Calu3 (cell line): ENCODE data around the gene SART3. TPM values are rescaled to one million over a fixed set of nuclear protein-coding genes. Genes with fewer than 3 reads are reported as not detected.

Source experiments
- BruUV-seq: library from RNA; stranded (reverse); fragments of 400-500 nt; replicated peaks from 2 replicates; lab custom pipeline; 2021; lab: Mats Ljungman, UMichigan
- CTCF ChIA-PET: fragments of 300-600 bp; sonication (Branson Sonifier 250); formaldehyde crosslinking; loops from one replicate; lab custom pipeline; 2022; ENCODE audit warnings: antibody characterized with exemption; lab: Charles Lee
- DNase-seq: peaks from one replicate; pipeline ENCODE4 v3.0.0; 2022
- H3K27ac Mint-ChIP-seq: one replicate; pipeline ENCODE4 v1.8.0; 2022; ENCODE audit warnings: mixed read lengths; ENCODE audit not compliant: unreplicated experiment
- H3K27me3 Mint-ChIP-seq: one replicate; pipeline ENCODE4 v1.8.0; 2022; ENCODE audit warnings: mixed read lengths; ENCODE audit not compliant: unreplicated experiment
- H3K36me3 Mint-ChIP-seq: one replicate; pipeline ENCODE4 v1.8.0; 2022; ENCODE audit warnings: mild to moderate bottlenecking, moderate library complexity, mixed read lengths; ENCODE audit not compliant: insufficient read depth, unreplicated experiment
- H3K4me1 Mint-ChIP-seq: one replicate; pipeline ENCODE4 v1.8.0; 2022; ENCODE audit warnings: mild to moderate bottlenecking, low read depth, mixed read lengths; ENCODE audit not compliant: unreplicated experiment
- H3K4me3 Mint-ChIP-seq: one replicate; pipeline ENCODE4 v1.8.0; 2022; ENCODE audit warnings: mild to moderate bottlenecking, low read depth, moderate library complexity, mixed read lengths; ENCODE audit not compliant: unreplicated experiment
- H3K9me3 Mint-ChIP-seq: one replicate; pipeline ENCODE4 v1.8.0; 2022; ENCODE audit warnings: low read depth, mixed read lengths; ENCODE audit not compliant: unreplicated experiment
- intact Hi-C: fragments of 100-400 bp; cut with micrococcal nuclease; formaldehyde crosslinking; loops from one replicate; pipeline ENCODE4 v1.10.0; 2022; ENCODE audit not compliant: unreplicated experiment
- total RNA-seq: library from RNA; stranded (reverse); gene quantifications from 2 replicates; pipeline ENCODE4 v1.2.3, GENCODE V29; 2022
- TF ChIP-seq, protein P1 (sequence below): fragments of 200-600 bp; IDR thresholded peaks from one replicate; pipeline ENCODE4 v1.8.0; 2022; ENCODE audit warnings: antibody characterized with exemption; ENCODE audit not compliant: unreplicated experiment

The SART3 gene
- total RNA-seq, 1 experiment from 2014 or later = 91.7 TPM

DNA sequence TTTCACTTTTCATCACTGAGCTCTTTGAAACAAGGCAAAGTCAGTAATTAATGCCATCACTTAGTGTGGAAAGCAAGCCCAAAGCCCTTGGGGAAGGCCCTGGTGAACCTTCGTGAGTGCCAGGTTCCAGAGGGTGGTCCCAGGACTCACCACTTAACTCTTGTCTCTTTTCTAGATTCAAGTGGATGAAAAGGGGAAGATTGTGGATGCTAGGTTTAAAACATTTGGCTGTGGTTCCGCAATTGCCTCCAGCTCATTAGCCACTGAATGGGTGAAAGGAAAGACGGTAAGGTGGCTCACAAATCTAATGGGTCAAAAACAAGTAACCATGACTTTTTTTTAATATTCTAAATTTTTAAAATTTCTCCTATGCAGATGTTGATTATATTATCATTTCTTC is 4.2 kb upstream of the SART3 start:
- TF ChIP-seq, protein P1, sequence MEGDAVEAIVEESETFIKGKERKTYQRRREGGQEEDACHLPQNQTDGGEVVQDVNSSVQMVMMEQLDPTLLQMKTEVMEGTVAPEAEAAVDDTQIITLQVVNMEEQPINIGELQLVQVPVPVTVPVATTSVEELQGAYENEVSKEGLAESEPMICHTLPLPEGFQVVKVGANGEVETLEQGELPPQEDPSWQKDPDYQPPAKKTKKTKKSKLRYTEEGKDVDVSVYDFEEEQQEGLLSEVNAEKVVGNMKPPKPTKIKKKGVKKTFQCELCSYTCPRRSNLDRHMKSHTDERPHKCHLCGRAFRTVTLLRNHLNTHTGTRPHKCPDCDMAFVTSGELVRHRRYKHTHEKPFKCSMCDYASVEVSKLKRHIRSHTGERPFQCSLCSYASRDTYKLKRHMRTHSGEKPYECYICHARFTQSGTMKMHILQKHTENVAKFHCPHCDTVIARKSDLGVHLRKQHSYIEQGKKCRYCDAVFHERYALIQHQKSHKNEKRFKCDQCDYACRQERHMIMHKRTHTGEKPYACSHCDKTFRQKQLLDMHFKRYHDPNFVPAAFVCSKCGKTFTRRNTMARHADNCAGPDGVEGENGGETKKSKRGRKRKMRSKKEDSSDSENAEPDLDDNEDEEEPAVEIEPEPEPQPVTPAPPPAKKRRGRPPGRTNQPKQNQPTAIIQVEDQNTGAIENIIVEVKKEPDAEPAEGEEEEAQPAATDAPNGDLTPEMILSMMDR = no peak
- Mint-ChIP-seq H3K27me3 (no peaks in the 10 kb centered on the region), H3K9me3 (no peaks in the 10 kb centered on the region), H3K36me3 (peaks cover 78% of the 10 kb centered on the region), H3K4me3 (no peak overlapping the region), H3K27ac (no peak overlapping the region), H3K4me1 (peaks cover 12% of the 10 kb centered on the region)
- no TSS peak for BruUV-seq
- intact Hi-C loops = loop anchor here (10.0 kb wide), 1 partner anchor 270 kb away; no protein-coding TSS in a partner anchor
- no peak for DNase-seq
- CTCF ChIA-PET = interaction anchor here (0.6 kb wide), 1 partner anchor 82 kb away, joined by 3 read pairs; no protein-coding TSS in a partner anchor

- intact Hi-C loops = loop anchor here (5.0 to 10.0 kb wide), 4 partner anchors 158 to 528 kb away; partner anchors contain the start of gene ALKBH2
- H3K4me3 Mint-ChIP-seq = no peak overlapping the region
- TF ChIP-seq, protein P1 = no peak
- no peaks in the 10 kb centered on the region for H3K27me3 Mint-ChIP-seq
- no TSS peak for BruUV-seq
- CTCF ChIA-PET = interaction anchor here (0.6 kb wide), 1 partner anchor 82 kb away, joined by 3 read pairs; no protein-coding TSS in a partner anchor
- no peak for DNase-seq
- H3K4me1 Mint-ChIP-seq = peaks cover 12% of the 10 kb centered on the region
- no peaks in the 10 kb centered on the region for H3K9me3 Mint-ChIP-seq
- no peak overlapping the region for H3K27ac Mint-ChIP-seq
- H3K36me3 Mint-ChIP-seq = peaks cover 83% of the 10 kb centered on the region
Observed at GRCh38 chr12:108564724-108565123, 3.8 kb upstream of the SART3 start.

DNA sequence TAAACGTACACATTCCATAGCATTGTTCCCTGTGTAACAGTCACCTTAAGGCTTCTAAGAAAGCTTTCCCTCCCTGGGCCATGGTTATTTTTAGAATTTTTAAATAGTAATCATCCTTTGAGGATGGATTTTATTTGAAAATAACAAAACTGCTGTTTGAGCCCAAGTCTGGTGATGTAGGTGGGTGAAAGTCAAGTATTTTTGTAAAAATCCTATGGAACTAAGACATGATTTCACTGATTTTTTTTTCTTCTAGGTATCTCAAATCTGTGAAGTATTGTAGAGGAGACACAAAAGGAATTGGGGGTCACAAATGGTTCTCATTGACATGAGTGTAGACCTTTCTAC is 2.8 kb upstream of the SART3 start:
- intact Hi-C loops = loop anchor here (1.0 to 10.0 kb wide), 6 partner anchors 55 to 529 kb away; partner anchors contain the start of gene ALKBH2
- peaks cover 12% of the 10 kb centered on the region for H3K4me1 Mint-ChIP-seq
- H3K27ac Mint-ChIP-seq = peak overlapping the region; percentile 75
- no peaks in the 10 kb centered on the region for H3K27me3 Mint-ChIP-seq
- H3K4me3 Mint-ChIP-seq = peak overlapping the region; percentile 92
- no TSS peak for BruUV-seq
- no peak for DNase-seq
- CTCF ChIA-PET = interaction anchor here (0.5 kb wide), 1 partner anchor 13 kb away, joined by 3 read pairs; no protein-coding TSS in a partner anchor
- no peaks in the 10 kb centered on the region for H3K9me3 Mint-ChIP-seq
- TF ChIP-seq, protein P1 = no peak
- H3K36me3 Mint-ChIP-seq = peaks cover 83% of the 10 kb centered on the region

- H3K36me3 Mint-ChIP-seq = peaks cover 83% of the 10 kb centered on the region
- H3K4me3 Mint-ChIP-seq = peak overlapping the region; percentile 92
- no peaks in the 10 kb centered on the region for H3K9me3 Mint-ChIP-seq
- peaks cover 14% of the 10 kb centered on the region for H3K4me1 Mint-ChIP-seq
- peak; percentile 91 for DNase-seq
- H3K27me3 Mint-ChIP-seq = no peaks in the 10 kb centered on the region
- TF ChIP-seq, protein P1 = peak; percentile 53
- BruUV-seq = TSS peak; percentile 54
- intact Hi-C loops = loop anchor here (1.0 to 10.0 kb wide), 6 partner anchors 55 to 529 kb away; partner anchors contain the start of gene ALKBH2
- H3K27ac Mint-ChIP-seq = peak overlapping the region; percentile 75
- CTCF ChIA-PET = interaction anchor here (1.3 kb wide), 1 partner anchor 55 kb away, joined by 7 read pairs; no protein-coding TSS in a partner anchor
Observed at GRCh38 chr12:108563136-108563803, 2.3 kb upstream of the SART3 start.
